ENCODE results near the gene ACOXL. TPM values are rescaled to one million over a fixed set of nuclear protein-coding genes. Genes with fewer than 3 reads are reported as not detected.

Gene ACOXL
- total RNA-seq, 1 donor from 2014 or later = 52.7 TPM

DNA sequence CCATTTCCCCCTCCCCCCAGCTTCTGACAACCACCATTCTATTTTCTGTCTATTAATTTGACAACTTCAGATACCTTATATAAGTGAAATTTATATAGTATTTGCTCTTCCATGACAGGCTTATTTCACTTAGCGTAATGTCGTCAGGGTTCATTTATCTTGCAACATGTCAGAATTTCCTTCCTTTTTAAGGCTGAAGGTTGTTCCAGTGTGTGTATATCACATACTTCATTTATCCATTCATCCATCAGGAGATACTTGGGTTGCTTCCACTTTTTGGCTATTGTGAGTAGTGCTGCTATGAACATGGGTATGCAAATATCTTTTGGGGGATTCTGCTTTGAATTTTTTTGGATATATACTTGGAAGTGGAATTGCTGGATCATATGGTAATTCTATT, 395.7 kb downstream of the ACOXL start:
- DNase-seq (ENCODE audit: low spot score) = no peak

DNA sequence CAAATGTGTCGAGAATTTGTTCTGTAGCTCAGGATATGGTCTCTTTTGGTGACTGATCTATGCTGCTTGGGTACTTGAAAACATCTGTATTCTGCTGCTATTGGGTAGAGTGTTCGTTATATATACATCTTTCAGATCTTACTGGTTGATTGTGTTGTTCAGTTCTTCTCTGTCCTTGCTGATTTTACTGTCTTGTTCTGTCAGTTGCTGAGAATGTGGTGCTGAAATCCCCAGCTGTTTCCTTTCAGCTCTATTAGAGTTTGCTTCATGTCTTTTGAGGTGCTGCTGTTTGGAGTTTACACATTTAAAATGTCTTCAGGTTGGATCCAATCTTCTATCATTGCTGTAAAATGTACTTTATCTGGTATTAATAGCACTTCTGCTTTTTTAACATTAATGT, 401.2 kb downstream of the ACOXL start:
- no peak for DNase-seq (ENCODE audit: low spot score)

DNA sequence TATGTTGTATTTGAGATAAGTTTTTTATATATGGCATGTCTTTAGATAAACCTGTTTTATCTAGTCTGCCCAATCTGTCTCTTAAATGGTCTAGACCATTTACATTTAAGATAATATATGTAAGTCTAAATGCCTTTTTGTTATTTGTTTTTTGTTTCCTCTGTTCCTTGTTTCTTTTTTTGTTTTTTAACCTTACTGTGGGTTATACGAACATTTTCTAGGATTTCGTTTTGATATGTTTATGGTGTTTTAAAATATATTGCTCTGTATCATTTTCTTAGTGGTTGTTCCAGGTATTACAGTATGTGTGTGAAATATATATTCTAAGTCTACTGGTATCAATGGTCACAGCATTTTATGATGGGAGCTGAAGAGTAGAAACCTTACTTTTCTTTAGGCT, 401.7 kb downstream of the ACOXL start:
- no peak for DNase-seq (ENCODE audit: low spot score)

- no peak for DNase-seq (ENCODE audit: low spot score)
These were observed 403.0 kb downstream of the ACOXL start for GRCh38 chr2:111135237-111135909.

GRCh38 chr2:111135910-111136297, 403.5 kb downstream of the ACOXL start:
- no peak for DNase-seq (ENCODE audit: low spot score)

- no peak for DNase-seq (ENCODE audit: low spot score)
These were observed 406.5 kb downstream of the ACOXL start for GRCh38 chr2:111138839-111139238.

- no peak for DNase-seq (ENCODE audit: low spot score)
These were observed 407.4 kb downstream of the ACOXL start for GRCh38 chr2:111139637-111140317.

DNA sequence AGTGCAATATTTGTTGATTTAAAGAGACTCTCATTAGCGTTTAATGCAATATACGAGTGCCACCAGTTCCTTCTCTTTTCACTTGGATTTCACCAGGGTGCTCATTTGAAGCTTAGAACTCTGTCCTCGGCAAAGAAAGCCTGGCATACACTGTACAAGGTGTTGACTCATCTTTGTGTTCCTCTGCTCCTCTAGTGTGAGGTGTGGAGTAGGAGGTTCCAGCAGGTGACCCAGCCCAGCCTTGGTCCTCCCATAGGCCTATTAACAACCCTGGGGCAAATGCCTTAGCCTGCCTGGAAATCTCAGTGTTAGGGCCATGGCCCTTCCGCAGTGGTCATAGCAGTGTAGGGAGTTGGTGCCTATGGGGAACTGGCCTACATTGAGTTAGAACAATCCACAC, 408.4 kb downstream of the ACOXL start:
- DNase-seq (ENCODE audit: low spot score) = no peak

DNA sequence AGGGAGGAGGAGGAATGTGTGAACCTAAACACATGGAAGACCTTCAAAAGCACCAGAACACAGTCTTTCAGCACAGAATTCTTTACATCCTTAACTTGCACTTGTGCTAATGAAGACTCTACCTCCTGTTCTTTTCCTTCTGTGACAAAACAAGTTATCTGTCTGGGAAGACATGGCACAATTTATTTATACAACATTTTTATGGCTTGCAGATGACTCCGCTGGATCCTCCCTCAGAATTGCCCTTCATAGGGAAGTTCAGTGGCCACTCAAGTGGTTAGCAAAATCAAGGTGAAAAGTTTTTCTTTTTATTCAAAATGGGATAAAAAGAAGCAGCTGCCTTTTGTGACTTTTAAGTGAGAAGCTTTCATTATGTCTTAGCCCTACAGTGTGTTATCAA, 409.7 kb downstream of the ACOXL start:
- no peak for DNase-seq (ENCODE audit: low spot score)

- no peak for DNase-seq (ENCODE audit: low spot score)
These were observed 410.9 kb downstream of the ACOXL start for GRCh38 chr2:111143107-111143842.

DNA sequence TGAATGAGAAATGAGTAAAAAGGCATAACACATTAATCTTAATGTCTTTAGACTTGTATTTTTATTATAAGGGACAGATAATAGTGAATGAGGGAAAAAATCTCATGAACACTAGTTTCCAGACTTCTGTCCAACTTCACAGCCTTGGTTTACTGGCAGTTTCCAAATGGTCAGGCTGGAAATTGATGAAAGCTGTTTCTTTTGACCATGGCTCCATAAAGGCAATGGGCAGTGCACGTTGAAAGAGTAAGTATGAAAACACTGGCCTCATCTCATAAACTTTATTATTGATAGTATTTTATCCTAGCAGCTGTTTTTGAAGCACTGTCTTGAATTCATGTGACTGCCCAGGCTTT, 411.4 kb downstream of the ACOXL start:
- DNase-seq (ENCODE audit: low spot score) = no peak

GRCh38 chr2:111145103-111145760, 412.9 kb downstream of the ACOXL start:
- no peak for DNase-seq (ENCODE audit: low spot score)

DNA sequence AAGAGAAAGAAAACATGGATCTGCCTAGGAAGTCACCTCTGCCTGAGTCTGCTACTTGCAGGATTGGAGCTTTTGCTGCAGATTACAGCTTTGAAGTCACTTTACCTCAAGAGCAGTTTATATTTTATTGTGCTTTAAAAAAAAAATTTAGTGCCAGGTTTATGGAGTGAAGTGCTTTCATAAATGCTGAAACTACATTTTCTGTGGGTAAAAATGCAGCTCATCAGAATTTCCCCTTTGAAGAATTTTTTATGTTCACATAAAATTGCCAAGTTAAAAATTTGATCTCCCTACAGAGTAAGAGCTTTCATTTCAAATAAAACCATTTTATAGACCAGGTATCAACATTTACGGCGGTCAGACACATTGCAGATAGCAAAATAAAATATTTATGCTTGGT, 413.6 kb downstream of the ACOXL start:
- no peak for DNase-seq (ENCODE audit: low spot score)

GRCh38 chr2:111148225-111148873, 416.0 kb downstream of the ACOXL start:
- DNase-seq (ENCODE audit: low spot score) = no peak

DNA sequence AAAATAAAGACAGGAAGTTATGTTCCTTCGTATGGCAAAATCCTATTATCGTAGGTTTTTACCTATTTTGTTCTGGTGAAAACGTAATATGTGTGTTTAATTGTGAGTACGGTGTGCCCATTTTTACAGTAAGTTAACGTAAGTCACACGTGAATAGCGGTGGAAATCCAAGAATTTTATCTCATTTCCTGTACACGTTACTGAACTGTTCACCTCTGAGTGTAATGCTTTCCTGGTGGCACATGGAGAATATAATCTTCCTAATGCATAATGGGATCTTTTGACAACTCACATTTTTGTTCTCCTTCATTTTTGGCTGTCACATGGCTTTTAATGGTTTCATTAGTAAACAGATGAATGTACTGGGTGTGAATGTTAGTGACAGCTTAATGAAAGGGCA, 416.6 kb downstream of the ACOXL start:
- no peak for DNase-seq (ENCODE audit: low spot score)

DNA sequence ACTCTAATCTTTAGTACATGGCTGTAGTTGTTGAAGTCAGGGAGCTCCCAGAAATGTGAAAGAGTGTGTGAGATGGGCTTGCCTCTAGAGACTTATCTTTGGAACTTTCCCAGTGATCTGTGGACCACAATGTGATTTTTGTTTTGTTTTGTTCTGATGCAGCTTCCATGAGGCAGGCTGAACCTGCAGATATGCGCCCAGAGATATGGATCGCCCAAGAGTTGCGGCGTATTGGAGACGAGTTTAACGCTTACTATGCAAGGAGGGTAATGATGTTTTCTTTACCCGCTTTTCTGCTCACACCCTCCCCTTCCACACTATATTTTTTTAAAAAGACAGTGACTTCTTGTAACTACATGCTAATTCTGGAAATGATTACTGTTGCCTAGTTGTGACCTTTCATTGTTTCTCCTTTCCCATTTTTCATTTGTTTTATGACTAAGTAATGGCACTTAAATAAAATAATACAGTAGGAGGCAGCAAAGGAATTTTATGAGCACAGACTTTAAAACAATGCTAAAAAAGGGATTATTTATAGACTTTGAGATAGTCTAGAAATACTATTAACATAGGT, 417.6 kb downstream of the ACOXL start:
- DNase-seq (ENCODE audit: low spot score) = no peak

DNA sequence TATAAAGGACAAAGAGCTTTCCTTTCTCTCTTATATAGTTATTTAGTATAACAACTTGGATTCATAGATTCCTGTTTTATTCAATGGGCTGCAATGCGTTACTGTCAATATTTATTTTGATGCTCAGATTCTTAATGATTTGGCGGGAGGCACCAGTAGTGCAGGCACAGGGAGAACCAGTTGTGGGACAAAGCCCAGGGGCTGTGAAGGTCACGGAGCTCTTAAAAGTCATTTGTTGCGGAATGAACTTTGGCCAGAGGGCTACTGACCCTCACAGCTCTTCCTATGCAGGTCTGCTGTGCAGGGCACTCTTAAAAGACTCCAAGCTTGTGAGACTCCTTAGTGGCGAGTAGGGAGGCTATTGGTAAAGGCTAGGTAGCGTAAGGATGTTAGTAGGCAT, 422.4 kb downstream of the ACOXL start:
- DNase-seq (ENCODE audit: low spot score) = no peak

DNA sequence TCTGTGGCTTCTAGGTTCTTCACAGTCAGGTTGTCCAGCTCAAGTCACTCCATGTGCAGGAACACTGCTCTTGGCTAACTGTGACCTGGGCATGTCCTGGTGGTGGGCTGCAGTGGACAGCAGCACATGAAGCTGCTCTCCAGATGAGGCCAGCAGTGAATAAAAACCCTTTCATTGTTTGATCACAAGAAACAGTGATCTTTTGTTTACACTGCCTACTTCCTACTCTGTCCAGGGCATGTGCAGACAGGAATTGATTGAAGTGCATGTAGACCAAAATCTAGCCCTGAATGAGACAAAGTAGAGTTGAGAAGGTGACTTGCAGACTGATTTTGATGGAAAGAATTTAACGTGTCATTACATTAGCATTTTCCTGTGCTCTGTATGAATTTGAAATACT, 423.2 kb downstream of the ACOXL start:
- no peak for DNase-seq (ENCODE audit: low spot score)

GRCh38 chr2:111156529-111156928, 424.2 kb downstream of the ACOXL start:
- DNase-seq (ENCODE audit: low spot score) = no peak

DNA sequence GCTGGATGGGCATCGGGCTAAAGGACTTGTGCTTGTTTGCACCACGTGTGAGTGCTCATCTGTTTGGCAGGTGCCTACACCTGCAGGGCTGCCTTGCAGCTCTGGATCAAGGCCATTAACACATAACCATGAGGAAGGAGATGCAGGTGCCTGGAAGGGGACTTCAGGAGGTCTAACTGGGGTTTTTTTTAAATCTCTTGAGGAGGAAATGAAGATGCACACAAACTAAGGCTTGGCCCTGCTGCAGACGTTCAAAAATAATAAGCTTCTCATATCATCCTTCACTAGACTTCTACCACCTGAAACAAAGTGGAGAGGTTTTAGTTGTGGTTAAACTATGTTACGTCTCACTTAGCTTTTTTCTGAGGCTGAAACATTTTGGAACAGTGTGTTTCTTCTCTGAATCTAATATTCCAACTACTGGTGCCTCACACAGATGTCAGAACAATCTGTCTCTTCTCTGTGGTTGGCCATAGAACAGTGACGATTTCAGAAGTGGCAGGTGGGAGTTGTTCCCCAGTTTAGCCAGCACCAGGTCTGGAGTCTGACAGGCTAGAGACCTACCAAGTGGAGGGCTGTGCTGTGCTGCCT, 424.8 kb downstream of the ACOXL start:
- DNase-seq (ENCODE audit: low spot score) = no peak

- DNase-seq (ENCODE audit: low spot score) = no peak
These were observed 425.4 kb downstream of the ACOXL start for GRCh38 chr2:111157798-111158197.

All from ureter (tissue), 1 donor.